Measurements from ENCODE around the gene RAI2.
A peak's percentile ranks its signal among the peaks of the same experiment; 100 is the strongest.
"Not testable (repeated sequence)": the region's sequence is repeated elsewhere in the genome, so short reads cannot be mapped to it uniquely, and the experiment has no call there.

Gene RAI2

GRCh38 chrX:17826609-17827496 lies 34.2 kb downstream of the RAI2 start:
- DNase-seq: no peak

GRCh38 chrX:17824980-17825379 lies 36.1 kb downstream of the RAI2 start:
- no peak for DNase-seq

DNA sequence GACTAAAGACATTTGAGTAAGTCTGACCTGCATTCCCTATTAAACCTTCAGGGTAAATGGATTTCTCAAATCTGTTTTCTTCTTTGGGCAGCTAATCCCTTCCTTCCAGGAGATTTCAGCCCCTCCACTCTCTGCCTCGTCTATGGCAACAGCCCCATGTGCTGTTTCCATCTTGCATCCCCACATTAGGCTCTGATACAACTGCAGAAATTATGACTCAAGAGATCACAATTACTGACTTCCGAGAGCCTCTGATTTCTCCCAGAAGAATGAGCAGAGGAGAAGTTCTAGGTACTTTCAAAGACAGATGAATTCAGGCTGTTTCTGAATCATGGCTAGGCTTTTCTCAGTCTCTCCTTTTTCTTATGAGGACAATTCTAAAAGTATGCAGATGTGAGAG lies 38.7 kb downstream of the RAI2 start:
- no peak for DNase-seq

DNA sequence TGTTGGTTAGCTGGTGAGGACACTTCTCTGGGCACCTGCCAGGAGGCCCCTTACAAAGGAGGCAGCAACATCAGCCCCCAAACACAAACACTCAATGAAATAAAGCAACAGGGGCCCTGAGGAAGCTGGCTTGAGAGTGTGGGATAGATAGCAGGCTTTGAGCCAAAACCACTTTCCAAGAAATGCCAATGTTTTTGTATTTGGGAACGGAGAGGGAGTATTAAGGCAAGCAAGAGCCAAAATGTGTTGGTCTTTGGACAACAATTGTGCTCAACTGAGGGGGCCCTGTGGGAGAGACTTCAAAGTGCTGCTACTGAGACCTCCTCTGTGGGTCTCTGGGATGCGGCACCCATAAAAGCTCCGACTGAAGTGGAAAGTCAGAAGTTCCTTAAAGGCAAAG lies 41.0 kb downstream of the RAI2 start:
- no peak for DNase-seq

DNA sequence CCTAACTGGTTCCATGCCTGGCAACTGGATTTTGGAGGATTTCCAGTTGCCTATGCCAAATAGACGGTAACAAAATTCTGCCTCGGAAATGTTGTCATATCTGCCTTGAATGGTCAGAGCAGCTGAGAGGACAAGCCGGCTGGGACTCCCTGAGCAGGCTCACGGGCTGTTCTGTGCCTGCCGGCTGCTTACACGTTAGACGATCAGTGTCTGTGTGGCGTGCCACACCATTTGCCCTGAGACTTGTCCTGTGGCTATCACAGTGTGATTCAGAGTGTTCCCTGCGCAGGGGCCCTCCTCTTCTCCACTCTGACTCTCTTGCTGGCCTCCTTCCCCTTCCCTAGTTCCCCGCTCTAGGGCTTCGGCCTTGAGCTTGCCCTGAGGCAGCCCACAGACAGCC lies 42.4 kb downstream of the RAI2 start:
- DNase-seq: no peak

- DNase-seq: no peak
Observed at GRCh38 chrX:17817251-17817650, 43.8 kb downstream of the RAI2 start.

DNA sequence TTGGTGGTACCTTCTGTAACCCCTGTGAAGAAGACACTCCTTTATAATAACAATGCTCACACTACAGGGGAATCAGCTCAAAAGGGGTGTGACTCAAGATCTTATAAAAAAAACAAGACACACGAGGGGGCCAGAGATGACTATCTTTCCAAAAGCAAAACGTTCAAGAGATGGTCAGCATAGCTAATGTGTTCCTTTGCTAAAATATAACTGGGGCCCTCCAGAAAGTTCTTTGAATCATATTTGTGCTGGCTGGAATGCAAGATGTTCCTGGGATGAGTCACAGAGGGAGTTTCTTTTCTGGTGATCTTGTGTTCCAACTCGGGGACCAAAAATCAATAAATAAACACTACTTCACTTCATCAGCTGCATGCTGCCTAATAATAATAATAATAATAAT lies 46.5 kb downstream of the RAI2 start:
- no peak for DNase-seq

- DNase-seq: no peak
Observed at GRCh38 chrX:17814059-17814458, 47.0 kb downstream of the RAI2 start.

DNA sequence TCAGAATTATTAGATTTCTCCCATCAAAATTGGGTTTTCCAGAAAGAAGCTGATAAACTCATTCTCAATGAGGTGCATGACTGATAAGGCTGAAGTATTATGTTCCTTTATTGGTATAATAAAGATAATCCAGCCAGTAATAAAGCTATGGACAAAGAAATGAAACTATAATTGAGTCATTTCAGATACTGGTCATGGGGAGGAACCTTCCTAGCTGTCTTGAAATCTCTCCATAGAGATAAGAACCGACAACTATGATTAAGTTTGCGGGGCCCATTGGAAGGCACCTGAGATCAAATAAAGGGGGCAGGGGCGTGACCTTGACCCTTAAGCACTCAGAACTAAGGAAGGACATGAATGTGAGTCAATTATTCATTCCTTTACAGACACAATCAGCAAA lies 47.8 kb downstream of the RAI2 start:
- no peak for DNase-seq

DNA sequence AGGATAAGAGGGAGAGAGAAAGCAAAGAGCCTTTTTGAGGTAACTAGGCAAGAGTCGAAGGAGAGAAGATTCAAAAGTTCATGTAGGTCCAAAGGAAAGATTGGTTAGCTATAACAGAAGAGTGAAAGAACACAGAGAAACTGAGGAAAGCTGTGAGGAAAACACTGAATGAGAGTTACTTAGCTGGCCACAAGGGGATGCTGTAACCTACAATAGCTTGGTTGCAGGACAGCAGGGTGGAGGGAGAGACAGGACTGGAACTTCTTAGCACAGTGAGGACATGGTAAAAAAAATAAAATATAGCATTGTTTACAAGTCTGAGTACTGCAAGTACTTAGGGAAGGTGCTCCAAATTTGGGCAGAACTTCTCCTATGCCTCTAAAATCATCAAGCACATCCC lies 48.3 kb downstream of the RAI2 start:
- no peak for DNase-seq

DNA sequence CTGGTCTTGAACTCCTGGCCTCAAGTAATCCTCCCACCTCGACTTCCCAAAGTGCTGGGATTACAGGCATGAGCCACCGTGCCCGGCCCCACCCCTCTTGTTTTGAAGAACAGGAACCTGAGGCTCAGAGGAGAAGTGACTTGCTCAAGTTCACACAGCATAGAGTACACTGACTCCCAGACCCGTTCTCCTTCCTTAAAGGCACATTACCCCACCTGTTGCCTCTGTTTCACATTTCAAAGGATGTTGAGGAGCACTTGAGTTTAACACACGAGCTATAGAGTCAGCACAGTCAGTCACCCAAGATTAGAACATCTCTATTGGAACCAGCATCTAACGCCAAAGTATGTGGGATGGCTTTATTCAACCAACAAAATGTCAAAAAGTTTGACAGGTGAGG lies 51.1 kb downstream of the RAI2 start:
- DNase-seq: no peak

DNA sequence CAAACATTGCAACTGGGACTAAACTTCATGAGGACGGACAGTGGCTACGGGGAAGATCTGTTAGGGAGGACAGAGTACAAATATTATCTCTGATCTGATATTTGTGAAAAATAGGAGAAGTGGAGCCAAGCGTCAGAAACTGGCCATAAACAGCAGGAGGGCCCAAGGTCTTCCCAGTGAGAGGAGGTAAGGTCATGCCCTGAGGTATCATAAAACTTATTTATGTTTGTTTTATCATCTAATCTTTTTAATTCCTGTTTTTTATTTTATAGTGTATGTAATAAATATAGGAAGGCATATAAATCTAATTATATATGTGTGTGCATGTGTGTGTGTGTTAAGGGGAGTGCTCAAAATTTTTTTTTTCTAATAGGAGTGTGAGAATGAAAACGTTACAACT lies 51.8 kb downstream of the RAI2 start:
- no peak for DNase-seq

- DNase-seq: no peak
Observed at GRCh38 chrX:17805120-17805519, 56.0 kb downstream of the RAI2 start.

DNA sequence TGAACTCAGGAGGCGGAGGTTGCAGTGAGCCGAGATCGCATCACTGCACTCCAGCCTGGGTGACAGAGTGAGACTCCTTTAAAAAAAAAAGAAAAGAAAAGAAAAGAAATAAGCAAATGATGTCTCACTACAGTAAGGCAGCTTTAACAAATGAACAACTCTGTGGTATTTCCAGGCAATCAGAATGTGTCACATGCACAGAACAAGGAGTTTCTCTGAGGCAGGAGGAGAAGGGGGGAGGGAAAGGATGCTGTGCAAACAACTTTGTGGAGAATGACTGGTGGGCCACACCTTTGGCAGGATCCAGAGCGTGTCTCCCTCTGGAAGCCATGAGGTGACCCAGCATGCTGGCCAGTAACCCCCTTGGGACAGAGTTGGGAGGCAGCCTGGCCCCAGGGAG lies 57.6 kb downstream of the RAI2 start:
- DNase-seq: no peak

DNA sequence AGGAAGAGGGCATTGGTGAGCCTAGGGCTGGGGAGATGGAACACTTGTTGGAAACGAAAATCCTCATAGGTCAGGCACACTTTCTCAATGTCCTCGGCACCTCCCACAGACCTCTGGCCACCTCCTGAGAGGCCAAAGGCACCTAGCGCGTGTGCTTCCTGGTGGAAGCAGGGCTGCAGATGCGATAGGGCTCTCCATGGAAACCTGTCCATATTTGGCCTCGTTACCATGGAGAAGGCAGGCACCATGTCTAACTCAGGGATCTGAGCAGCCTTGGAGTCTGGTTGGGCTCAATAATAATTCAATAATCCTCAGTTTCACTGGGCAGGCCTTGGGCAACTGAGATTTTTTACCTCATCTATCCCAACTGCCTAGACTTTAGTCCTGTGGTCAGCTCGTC lies 58.3 kb downstream of the RAI2 start:
- DNase-seq: no peak

- DNase-seq: no peak
Observed at GRCh38 chrX:17801431-17801830, 59.7 kb downstream of the RAI2 start.

DNA sequence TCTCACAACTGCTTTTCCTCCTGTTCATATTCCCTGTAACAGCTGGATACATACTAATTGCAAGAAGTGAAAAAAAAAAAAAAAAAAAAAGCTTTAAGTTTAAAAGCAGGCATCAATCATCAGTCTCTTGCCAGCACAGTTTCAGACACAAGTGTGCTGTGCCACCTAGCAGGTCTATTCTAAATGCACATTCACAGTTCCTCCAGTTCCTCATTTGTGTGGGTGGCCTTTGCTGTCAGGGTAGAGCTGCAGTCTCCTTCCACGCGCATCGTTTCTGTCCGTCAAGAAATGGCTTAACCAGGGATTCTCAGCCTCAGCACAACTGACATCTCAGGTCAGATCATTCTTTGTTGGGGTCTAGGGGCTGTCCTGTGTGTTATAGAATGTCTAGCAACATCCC lies 62.2 kb downstream of the RAI2 start:
- no peak for DNase-seq

DNA sequence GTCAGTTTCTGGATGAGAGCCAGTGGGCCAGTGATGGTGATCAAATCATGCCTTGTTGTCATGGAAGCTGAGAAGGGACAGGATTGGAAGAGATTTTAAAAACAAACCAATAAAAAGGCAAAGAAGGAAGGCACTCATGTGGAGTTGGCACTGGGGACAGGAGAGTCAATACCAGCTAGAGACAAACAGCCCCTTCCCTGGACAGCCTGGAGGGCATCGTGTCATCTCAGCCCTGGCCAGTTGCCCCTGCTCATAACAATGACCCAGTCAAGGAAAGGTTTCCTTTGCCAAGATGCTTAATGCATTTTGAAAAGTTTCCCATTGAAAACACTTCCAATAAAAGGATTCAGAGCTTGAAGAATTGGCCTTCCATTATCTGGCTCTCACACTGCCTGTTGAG lies 68.3 kb downstream of the RAI2 start:
- DNase-seq: no peak

DNA sequence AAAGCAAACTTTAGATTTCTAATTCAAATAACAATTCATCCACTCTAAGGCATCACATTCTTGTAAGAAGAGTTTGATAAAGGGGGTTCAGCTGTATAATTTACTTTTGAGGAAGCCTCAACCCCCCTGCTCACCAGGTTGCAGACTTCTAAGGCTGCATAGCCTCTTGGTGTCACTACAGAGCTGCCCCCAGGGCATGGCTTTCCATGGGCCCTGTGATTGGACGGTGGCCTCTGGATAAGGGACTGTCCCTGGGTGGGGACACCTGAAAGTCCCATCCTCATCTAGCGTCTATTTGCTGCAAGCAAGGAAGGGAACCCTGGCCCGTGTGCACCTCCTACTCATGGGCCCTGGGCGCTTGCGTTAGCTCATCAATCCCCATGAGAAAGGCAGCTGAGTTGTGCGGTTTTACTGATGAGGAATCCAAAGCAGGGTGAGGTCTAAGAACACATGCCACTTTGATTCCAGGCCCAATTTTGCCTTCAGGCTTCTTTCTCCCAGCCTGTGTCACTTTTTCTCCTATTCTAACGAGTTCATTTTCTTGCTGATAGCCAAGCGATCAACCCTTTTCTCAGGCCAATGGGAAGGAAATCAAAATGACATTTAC lies 72.0 kb downstream of the RAI2 start:
- no peak for DNase-seq

GRCh38 chrX:17788439-17788838 lies 72.7 kb downstream of the RAI2 start:
- DNase-seq: peak; percentile 15

- DNase-seq: no peak
Observed at GRCh38 chrX:17787557-17787956, 73.5 kb downstream of the RAI2 start.

GRCh38 chrX:17786554-17787347 lies 74.3 kb downstream of the RAI2 start:
- DNase-seq: not testable (repeated sequence)

DNA sequence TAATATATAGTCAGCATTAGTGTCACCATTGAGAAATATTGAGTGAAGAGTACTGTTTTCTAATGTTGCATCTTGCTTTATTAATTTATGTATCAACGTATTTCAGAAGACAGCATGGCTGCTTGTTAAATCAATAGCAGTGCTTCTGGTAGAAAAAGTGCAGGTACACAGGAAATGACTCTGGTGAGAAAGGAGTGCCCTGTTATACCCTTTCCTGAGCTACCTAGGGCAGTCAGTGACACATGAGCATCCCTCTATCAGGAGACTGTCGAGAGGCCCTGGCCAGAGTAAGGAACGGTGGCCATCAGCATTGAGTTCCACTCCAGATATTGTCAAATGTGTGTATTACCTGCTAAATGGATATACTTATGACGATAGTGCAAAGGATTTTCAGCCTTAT lies 81.7 kb downstream of the RAI2 start:
- no peak for DNase-seq

GRCh38 chrX:17778997-17779396 lies 82.1 kb downstream of the RAI2 start:
- DNase-seq: no peak

Data from activated T-cell treated with anti-CD3 and anti-CD28 coated beads for 4 hours (primary cell).